SHP77 (cell line): Measurements from ENCODE around the gene UNC45B.
"Not testable (repeated sequence)": the region's sequence is repeated elsewhere in the genome, so short reads cannot be mapped to it uniquely, and the experiment has no call there.

ENCODE experiments used
- DNase-seq, 2 experiments: peaks; one replicate each; lab custom pipeline; 2025; lab: John Stamatoyannopoulos, UW

The UNC45B gene

GRCh38 chr17:35147375-35147905 is at the start of gene UNC45B:
UNC45B (plus strand) TSS chr17:35147817; CDS start chr17:35148264, 447 bp downstream.
- DNase-seq: no peak

- DNase-seq: no peak
These were observed 47.7 kb upstream of the UNC45B start for GRCh38 chr17:35099908-35100307.

DNA sequence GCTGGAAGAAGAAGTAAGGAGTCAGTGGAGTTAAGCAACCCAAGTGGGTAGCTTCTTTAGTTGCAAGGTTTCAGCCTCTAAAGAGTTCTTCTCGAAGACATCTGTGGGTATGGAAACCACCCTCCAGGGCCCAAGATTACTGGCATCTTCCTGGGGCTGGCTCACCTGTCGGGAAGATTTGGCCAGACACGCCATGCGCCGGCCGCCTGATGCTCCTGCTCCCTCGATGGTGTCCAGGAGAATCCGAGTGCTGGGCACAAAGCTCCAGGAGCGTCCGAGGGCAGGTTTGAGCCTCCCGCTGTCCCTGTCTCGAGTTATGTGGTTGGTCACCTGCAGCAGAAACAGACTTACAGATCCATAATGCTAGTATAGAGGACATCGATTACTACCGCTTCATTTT is 46.6 kb upstream of the UNC45B start:
- DNase-seq: no peak

DNA sequence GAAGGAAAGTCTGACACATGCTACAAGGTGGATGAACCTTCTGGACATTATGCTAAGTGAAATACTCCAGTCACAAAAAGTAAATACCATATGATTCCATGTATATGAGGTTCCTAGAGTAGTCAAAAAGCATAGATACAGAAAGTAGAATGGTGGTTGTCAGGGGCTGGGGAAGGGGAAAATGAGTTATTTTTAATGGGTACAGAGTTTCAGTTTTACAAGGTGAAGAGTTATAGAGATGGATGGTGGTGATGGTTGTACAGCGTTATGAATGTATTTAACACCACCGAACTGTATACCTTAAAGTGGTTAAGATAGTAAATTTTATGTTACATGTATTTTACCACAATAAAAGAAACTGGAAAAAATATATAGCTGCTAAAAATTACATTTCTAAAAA is 45.9 kb upstream of the UNC45B start:
- DNase-seq: no peak

- DNase-seq: no peak
These were observed 44.3 kb upstream of the UNC45B start for GRCh38 chr17:35103271-35103670.

DNA sequence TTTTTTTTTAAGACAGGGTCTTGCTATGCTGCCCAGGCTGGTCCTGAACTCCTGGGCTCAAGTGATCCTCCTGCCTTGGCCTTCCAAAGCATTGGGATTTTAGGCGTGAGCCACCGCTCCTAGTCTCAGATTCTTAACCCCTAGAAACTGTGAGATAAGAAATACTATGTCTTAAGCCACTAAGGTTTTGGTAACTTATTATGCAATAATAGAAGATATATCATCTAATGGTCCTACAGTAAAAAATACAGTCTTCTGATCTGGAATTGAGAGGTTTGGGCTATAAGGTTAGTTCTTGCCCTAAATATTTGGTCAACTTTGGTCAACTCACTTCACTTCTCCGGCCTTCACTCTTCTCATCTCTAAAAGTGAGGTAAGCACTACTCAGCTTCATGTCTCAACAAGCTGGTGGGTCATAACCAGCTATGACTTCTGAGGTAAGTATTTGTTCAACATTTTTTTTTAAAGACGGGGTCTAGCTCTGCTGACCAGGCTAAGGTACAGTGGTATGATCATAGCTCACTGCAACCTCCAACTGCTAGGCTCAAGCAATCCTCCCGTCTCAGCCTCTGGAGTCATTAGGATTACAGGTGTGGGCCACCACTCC is 42.7 kb upstream of the UNC45B start:
- no peak for DNase-seq

DNA sequence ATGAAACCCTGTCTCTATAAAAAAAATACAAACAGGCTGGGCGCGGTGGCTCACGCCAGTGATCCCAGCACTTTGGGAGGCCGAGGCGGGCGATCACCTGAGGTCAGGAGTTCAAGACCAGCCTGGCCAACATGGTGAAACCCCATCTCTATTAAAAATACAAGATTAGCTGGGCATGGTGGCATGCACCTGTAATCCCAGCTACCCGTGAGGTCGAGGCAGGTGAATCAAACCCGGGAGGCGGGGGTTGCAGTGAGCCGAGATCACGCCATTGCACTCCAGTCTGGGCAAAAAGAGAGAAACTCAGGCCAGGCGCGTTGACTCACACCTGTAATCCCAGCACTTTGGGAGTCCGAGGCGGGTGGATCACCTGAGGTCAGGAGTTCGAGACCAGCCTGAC is 36.8 kb upstream of the UNC45B start:
- DNase-seq: not testable (repeated sequence)

DNA sequence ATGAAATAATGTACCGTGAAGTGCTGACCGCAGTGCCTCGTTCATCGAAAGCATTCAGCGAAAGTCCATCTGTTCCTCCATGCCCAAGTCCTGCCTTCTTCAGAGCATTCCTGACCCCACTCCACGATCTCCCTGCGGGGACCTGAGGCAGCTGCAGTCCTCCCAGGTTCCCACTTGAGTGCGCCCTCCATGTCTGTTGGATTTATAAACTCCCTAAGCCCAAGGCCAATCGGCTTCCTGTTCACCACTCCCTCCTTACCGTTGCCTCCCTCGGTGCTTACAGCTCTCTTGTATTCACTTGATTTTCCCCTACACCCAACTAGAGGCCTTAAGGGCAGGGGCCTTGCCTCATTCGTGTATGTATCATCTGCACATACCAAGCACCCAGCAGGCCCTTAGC is 30.8 kb upstream of the UNC45B start:
- no peak for DNase-seq

DNA sequence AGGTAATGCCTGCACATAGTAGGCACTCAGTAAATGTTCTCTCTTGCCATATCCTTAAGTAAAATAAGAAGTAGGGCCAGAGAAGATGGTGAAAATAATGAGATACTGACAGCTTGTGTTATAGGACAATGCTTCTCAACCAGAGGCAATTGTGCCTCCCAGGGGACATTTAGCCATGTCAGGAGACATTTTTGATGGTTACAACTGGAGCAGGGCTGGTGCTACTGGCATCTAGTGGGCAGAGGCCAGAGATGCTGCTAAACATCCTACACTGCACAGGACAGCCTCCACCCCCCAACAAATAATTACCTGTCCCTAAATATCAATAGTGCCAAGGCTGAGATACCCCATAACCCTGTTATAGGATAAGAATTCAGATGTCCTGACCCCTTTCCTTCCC is 29.6 kb upstream of the UNC45B start:
- no peak for DNase-seq

DNA sequence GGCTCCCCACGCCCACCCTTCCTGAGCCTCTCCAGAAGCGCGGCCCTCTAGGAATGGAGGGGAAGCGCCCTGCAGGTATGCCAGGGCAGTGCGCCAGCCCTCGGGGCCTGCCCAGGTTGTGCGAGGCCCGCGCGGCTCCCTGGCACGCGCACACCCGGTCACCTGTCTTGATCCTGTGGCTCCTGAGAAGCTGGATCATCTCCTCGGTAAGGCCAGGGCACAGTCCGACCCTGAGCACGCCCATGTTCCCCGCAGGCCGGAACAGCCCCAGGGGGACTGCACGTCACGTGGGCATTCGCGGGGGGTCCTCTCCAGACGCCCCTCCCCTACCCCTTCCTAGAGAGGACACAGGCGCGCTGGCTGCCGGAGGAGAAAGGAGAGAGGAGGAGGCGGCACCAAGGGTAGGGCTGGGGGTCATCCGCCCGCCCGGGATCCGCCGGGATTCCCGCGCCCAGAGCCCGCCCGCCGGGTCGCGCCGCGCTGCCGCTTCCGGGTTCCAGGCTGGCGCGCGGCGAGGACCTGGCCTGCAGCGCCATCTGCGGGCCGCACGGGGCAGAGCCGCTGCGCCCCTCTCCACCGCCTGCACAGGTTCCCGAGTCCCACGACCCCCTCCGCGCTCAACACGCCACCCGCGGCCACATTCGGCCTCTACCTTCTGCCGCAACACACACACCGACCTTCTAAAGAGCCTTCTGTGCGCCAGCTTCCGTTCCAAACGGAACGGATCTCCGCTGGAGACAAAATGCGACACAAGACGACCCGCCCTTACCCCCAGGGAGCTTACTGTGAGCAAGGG is 28.0 kb upstream of the UNC45B start, which contains the start of gene RAD51D:
Gene RAD51D, minus strand, starts transcription at position 491 of the 796 bp plus-strand sequence. Its CDS starts 247 bp downstream, at position 244.
- DNase-seq: peak; percentile 63 to 91

DNA sequence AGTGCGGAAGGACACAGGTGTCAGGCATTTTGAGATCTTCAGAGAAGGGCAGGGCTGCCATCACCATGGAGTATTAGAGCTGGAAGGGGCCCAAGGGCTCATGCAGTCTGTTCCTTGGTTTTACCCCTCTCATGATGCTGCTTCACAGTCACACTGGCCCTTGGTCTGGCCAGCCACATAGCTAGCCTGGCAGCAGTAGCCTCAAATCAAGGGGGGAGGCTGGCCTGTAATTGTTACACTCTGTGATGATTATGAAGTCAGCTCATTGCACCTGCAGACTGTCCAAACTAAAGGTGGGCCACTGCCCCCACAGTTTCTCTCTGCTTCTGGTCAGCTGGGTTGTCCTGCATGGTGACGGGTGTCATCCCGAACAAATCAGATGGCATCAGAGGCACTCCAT is 26.3 kb upstream of the UNC45B start, which contains the start of gene FNDC8:
Gene FNDC8, plus strand, starts transcription at position 301 of the 400 bp plus-strand sequence. Its CDS starts 79 bp downstream, at position 380.
- DNase-seq: no peak

- DNase-seq: no peak
These were observed 19.7 kb upstream of the UNC45B start for GRCh38 chr17:35127751-35128514.

DNA sequence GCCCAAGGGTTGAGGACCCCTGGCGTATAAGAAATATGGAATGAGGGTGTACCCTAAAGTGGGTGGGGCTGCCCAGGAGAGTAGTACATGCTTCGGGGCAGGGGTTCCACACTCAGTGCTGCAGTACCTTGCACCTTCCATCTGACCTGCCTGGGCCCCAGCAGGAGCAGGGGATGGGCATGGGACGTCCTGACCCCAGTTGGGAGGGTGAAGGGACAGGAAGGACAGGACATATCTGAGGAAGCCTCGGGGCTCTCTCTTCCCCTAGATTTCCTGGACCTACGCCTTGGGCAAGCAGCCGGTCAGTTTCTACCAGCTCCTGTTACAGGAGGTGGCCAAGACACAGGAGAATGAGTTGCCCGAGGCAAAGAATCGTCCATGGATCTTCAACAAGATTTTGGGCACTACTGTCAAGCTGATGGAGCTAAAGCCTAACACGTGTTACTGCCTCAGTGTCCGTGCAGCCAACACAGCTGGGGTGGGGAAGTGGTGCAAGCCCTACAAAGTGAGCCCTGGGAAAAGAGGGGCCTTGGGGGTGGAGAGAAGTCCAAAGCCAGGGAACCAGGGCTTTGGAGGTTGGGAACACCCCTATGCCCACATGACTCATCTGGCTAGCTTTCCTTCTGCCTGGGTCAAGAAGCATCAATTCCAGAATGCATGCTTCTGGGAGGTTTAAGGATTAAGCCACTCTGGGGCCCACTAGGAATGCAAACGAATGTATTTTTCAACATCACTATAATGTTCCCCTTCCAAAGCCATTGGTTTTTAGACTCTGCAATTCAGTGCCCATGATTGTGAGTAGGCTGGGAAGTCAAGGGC is 18.3 kb upstream of the UNC45B start:
- DNase-seq: no peak

DNA sequence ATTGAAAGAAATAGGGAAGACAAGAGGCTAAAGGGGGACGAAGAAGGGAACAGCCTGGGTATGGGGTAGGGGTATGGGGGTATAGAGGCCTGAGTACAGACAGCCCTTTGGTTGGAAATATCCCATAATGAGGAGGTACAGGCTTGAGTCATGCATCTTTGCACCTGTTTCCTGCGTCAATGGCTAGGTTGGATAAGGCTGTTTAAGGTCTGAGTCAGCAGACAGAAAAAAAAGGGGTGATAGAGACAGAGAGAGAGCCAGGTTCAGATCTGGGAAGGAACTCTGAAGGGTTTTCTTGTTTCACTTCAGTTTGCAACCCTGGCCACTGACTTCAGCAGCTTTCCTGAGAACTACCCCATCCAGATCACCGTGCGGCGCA is 17.7 kb upstream of the UNC45B start:
- no peak for DNase-seq

DNA sequence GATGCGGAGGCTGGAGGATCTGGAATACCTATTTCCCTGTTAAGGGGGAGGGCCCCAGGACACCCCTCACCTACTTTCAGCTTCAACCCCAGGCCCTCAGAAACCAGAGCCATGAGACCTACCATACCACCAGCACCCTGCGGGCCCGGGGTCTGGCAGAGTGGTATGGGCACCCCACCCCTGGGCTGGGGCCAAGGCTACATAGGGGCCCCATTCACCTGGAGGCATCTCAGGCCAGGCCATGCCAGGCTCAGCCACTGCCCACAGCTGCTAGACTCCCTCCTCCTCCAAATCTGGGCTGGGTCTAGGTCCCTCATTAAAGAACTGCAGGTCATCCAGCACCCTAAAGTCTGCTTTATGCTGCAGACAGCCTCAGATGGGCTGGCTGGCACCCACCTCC is 17.2 kb upstream of the UNC45B start:
- no peak for DNase-seq

DNA sequence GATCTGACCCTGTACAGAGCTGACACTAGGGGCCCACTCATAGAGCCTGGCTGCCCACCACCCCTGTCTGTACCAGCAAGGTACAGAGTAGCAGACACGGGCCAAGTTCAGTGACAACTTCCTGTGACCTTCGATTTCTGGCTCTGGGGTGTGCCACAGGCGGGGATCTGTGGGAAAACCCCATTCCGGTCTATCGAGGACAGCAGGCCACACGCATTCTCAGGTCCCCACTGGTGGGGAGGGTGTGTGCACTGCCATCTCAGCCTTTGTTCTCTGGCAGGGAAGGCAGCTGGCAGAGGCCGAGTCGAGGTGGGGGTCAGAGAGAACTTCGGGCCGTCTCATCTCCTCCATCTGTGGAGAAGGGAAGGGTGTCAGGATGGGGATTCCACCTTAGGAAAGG is 15.5 kb upstream of the UNC45B start:
- DNase-seq: no peak

GRCh38 chr17:35132816-35133550 is 14.6 kb upstream of the UNC45B start:
- DNase-seq: no peak

- DNase-seq: no peak
These were observed 12.3 kb upstream of the UNC45B start for GRCh38 chr17:35135322-35135721.

GRCh38 chr17:35138218-35138617 is 9.4 kb upstream of the UNC45B start:
- DNase-seq: no peak

GRCh38 chr17:35141681-35142466 is 5.7 kb upstream of the UNC45B start, which contains the start of gene NLE1:
NLE1 (minus strand) TSS chr17:35142303; CDS start chr17:35142275, 28 bp downstream.
- DNase-seq: peak; percentile 60 to 62
